H9 (cell line): ENCODE data around the gene PPAN. TPM values are rescaled to one million over a fixed set of nuclear protein-coding genes. Genes with fewer than 3 reads are reported as not detected.

Experiments used
- DNase-seq: peaks from one replicate; pipeline ENCODE4 v3.0.0-alpha.2; 2017
- H2AFZ ChIP-seq: one replicate; pipeline ENCODE4 v1.6.1; 2013; ENCODE audit warnings: mild to moderate bottlenecking, low read length, control low read depth, moderate library complexity
- H2AK5ac ChIP-seq: 2 replicates; pipeline ENCODE4 v1.6.1; 2013; ENCODE audit warnings: low read length, control low read depth, mixed read lengths; ENCODE audit not compliant: insufficient read length
- H2BK120ac ChIP-seq: one replicate; pipeline ENCODE4 v1.6.1; 2013; ENCODE audit warnings: low read depth, mild to moderate bottlenecking, low read length, control low read depth, inconsistent platforms; ENCODE audit not compliant: poor library complexity, severe bottlenecking
- H2BK12ac ChIP-seq: 2 replicates; pipeline ENCODE4 v1.6.1; 2013; ENCODE audit warnings: low read length, control low read depth, mixed read lengths, low read depth; ENCODE audit not compliant: insufficient read length
- H2BK15ac ChIP-seq: 2 replicates; pipeline ENCODE4 v1.6.1; 2013; ENCODE audit warnings: low read depth, low read length, control low read depth
- H2BK20ac ChIP-seq: one replicate; pipeline ENCODE4 v1.6.1; 2013; ENCODE audit warnings: low read depth, mild to moderate bottlenecking, low read length, control low read depth, inconsistent platforms; ENCODE audit not compliant: poor library complexity, severe bottlenecking
- H2BK5ac ChIP-seq: 2 replicates; pipeline ENCODE4 v1.6.1; 2013; ENCODE audit warnings: low read length, control low read depth, mixed read lengths; ENCODE audit not compliant: insufficient read length
- H3K14ac ChIP-seq: 2 replicates; pipeline ENCODE4 v1.6.1; 2013; ENCODE audit warnings: low read length, control low read depth; ENCODE audit not compliant: insufficient read depth
- H3K18ac ChIP-seq: 2 replicates; pipeline ENCODE4 v1.6.1; 2013; ENCODE audit warnings: low read depth, mild to moderate bottlenecking, mixed read lengths, low read length, control low read depth; ENCODE audit not compliant: insufficient read length
- H3K23ac ChIP-seq: 2 replicates; pipeline ENCODE4 v1.6.1; 2013; ENCODE audit warnings: low read length, control low read depth, mixed read lengths, low read depth; ENCODE audit not compliant: insufficient read length
- H3K23me2 ChIP-seq: 2 replicates; pipeline ENCODE4 v1.6.1; 2013; ENCODE audit warnings: low read depth, mild to moderate bottlenecking, mixed read lengths, low read length, control low read depth; ENCODE audit not compliant: insufficient read length, poor library complexity, severe bottlenecking
- H3K27ac ChIP-seq: 2 replicates; pipeline ENCODE4 v1.5.1; 2013; ENCODE audit warnings: low read length, control low read depth, mixed read lengths, low read depth; ENCODE audit not compliant: insufficient read length
- H3K27me3 ChIP-seq: 2 replicates; pipeline ENCODE4 v1.6.1; 2013; ENCODE audit warnings: low read length, control low read depth, inconsistent platforms; ENCODE audit not compliant: insufficient read depth
- H3K4ac ChIP-seq: 2 replicates; pipeline ENCODE4 v1.6.1; 2013; ENCODE audit warnings: low read depth, mild to moderate bottlenecking, control low read depth, inconsistent platforms, low read length, moderate library complexity
- H3K4me1 ChIP-seq: 2 replicates; pipeline ENCODE4 v1.6.1; 2013; ENCODE audit warnings: low read length, control low read depth, inconsistent platforms; ENCODE audit not compliant: insufficient read depth
- H3K4me2 ChIP-seq: 2 replicates; pipeline ENCODE4 v1.6.1; 2013; ENCODE audit warnings: low read length, control low read depth, mixed read lengths; ENCODE audit not compliant: insufficient read length, insufficient read depth
- H3K56ac ChIP-seq: 2 replicates; pipeline ENCODE4 v1.6.1; 2013; ENCODE audit warnings: low read depth, mild to moderate bottlenecking, mixed read lengths, low read length, control low read depth; ENCODE audit not compliant: insufficient read length
- H3K79me1 ChIP-seq: 2 replicates; pipeline ENCODE4 v1.6.1; 2013; ENCODE audit warnings: low read depth, mild to moderate bottlenecking, moderate library complexity, low read length, control low read depth, inconsistent platforms; ENCODE audit not compliant: insufficient read depth, poor library complexity, severe bottlenecking
- H3K79me2 ChIP-seq: 2 replicates; pipeline ENCODE4 v1.6.1; 2013; ENCODE audit warnings: low read length, control low read depth, inconsistent platforms; ENCODE audit not compliant: insufficient read depth
- H3K9ac ChIP-seq: 2 replicates; pipeline ENCODE4 v1.6.1; 2013; ENCODE audit warnings: low read length, control low read depth, mixed read lengths; ENCODE audit not compliant: insufficient read length; ENCODE audit errors: extremely low read depth
- H3K9me3 ChIP-seq: one replicate; pipeline ENCODE4 v1.6.1; 2013; ENCODE audit warnings: low read depth, low read length, inconsistent platforms; ENCODE audit not compliant: control insufficient read depth
- H3T11ph ChIP-seq: one replicate; pipeline ENCODE4 v1.6.1; 2013; ENCODE audit warnings: mild to moderate bottlenecking, low read length, control low read depth, inconsistent platforms
- H4K20me1 ChIP-seq: one replicate; pipeline ENCODE4 v1.6.1; 2013; ENCODE audit not compliant: control insufficient read depth, insufficient read length, insufficient read depth
- H4K5ac ChIP-seq: 2 replicates; pipeline ENCODE4 v1.6.1; 2013; ENCODE audit warnings: low read depth, mild to moderate bottlenecking, mixed read lengths, low read length, control low read depth; ENCODE audit not compliant: insufficient read length
- H4K8ac ChIP-seq: replicated peaks from 2 replicates; pipeline ENCODE4 v1.6.1; 2013; ENCODE audit warnings: low read length, control low read depth, mixed read lengths, low read depth; ENCODE audit not compliant: insufficient read length
- H4K91ac ChIP-seq: 2 replicates; pipeline ENCODE4 v1.6.1; 2013; ENCODE audit warnings: low read depth, mild to moderate bottlenecking, moderate library complexity, mixed read lengths, low read length, control low read depth; ENCODE audit not compliant: insufficient read length
- H3K27ac Mint-ChIP-seq, 3 experiments: 2 replicates in 2 of 3; 3 replicates in 1 of 3; pipeline ENCODE4 v1.8.0; 2020 to 2021; ENCODE audit warnings: mixed read lengths in 3 of 3, mild to moderate bottlenecking in 1 of 3, moderate library complexity in 1 of 3
- H3K27me3 Mint-ChIP-seq: 2 replicates; pipeline ENCODE4 v1.8.0; 2021; ENCODE audit warnings: low read depth, mild to moderate bottlenecking, moderate library complexity, mixed read lengths
- H3K36me3 Mint-ChIP-seq, 3 experiments: 2 replicates in 2 of 3; 3 replicates in 1 of 3; pipeline ENCODE4 v1.8.0; 2020 to 2021; ENCODE audit warnings: low read depth in 3 of 3, mixed read lengths in 3 of 3; ENCODE audit not compliant: insufficient read depth in 1 of 3
- H3K4me1 Mint-ChIP-seq, 2 experiments: 2 replicates each; pipeline ENCODE4 v1.8.0; 2020; ENCODE audit warnings: mixed read lengths in 2 of 2
- H3K4me3 Mint-ChIP-seq, 2 experiments: 2 replicates in 1 of 2; 3 replicates in 1 of 2; pipeline ENCODE4 v1.8.0; 2020 to 2021; ENCODE audit warnings: mild to moderate bottlenecking in 2 of 2, mixed read lengths in 2 of 2, moderate library complexity in 1 of 2
- H3K9me3 Mint-ChIP-seq, 2 experiments: 2 replicates in 1 of 2; 3 replicates in 1 of 2; pipeline ENCODE4 v1.8.0; 2020; ENCODE audit warnings: mild to moderate bottlenecking in 2 of 2, mixed read lengths in 2 of 2, moderate library complexity in 1 of 2
- CTCF ChIP-seq: fragments of 200-600 bp; sonication (generic); conservative IDR thresholded peaks from 3 replicates; pipeline ENCODE4 v1.8.0; 2021; ENCODE audit warnings: antibody characterized with exemption, mild to moderate bottlenecking
- WGBS: extraction: QIAGEN DNeasy Blood & Tissue Kit; methylation state at CpG from one replicate; pipeline ENCODE4 v1.1.7; 2013; ENCODE audit warnings: missing lambda C conversion rate, low lambda C conversion rate, mixed read lengths; ENCODE audit not compliant: insufficient read length; ENCODE audit errors: extremely low coverage; 5-methylcytosine and 5-hydroxymethylcytosine counted together
- total RNA-seq: library from RNA; stranded (reverse); gene quantifications from 2 replicates; pipeline ENCODE4 v1.2.1, GENCODE V29; 2021

PPAN gene
- total RNA-seq, 1 experiment from 2014 or later: 157 TPM

- H3K23me2 ChIP-seq: no peaks in the 10 kb centered on the region
- no peak overlapping the region for H2BK15ac ChIP-seq
- WGBS: no CpG with 5 or more reads among the region's 27 CpGs
- Mint-ChIP-seq H3K9me3 (no peaks in the 10 kb centered on the region), H3K36me3 (peaks cover 35 to 97% (median 71%) of the 10 kb centered on the region in 3 experiments; a peak in 6 of 7 replicates), H3K27ac (no peak overlapping the region), H3K4me3 (no peak overlapping the region), H3K4me1 (no peaks in the 10 kb centered on the region), H3K27me3 (no peaks in the 10 kb centered on the region; the same call in 1 of the 2 replicates)
- no peak overlapping the region for H3K18ac ChIP-seq
- H3K14ac ChIP-seq: no peak overlapping the region; the same call in 1 of the 2 replicates
- no peak overlapping the region for H4K5ac ChIP-seq
- H3K27ac ChIP-seq: no peak overlapping the region
- no peaks in the 10 kb centered on the region for H4K20me1 ChIP-seq
- TF ChIP-seq CTCF: no peak
- no peak overlapping the region for H3T11ph ChIP-seq
- H3K9ac ChIP-seq: no peak overlapping the region
- H2BK120ac ChIP-seq: no peak overlapping the region
- H2BK12ac ChIP-seq: no peak overlapping the region
- H2BK20ac ChIP-seq: no peak overlapping the region
- H4K8ac ChIP-seq: no peak overlapping the region
- no peaks in the 10 kb centered on the region for H3K79me1 ChIP-seq
- H2BK5ac ChIP-seq: no peak overlapping the region
- H3K4me2 ChIP-seq: no peak overlapping the region
- no peak for DNase-seq
- no peaks in the 10 kb centered on the region for H3K9me3 ChIP-seq
- H4K91ac ChIP-seq: no peak overlapping the region
- no peak overlapping the region for H3K56ac ChIP-seq
- no peak overlapping the region for H3K4ac ChIP-seq
- 0 out of 2 replicates have a peak, but pooled peaks cover 2% of the 10 kb centered on the region for H3K79me2 ChIP-seq
- no peaks in the 10 kb centered on the region for H3K4me1 ChIP-seq
- no peak overlapping the region for H3K23ac ChIP-seq
- no peak overlapping the region for H2AK5ac ChIP-seq
- H3K27me3 ChIP-seq: no peaks in the 10 kb centered on the region
- no peak overlapping the region for H2AFZ ChIP-seq
Observed at GRCh38 chr19:10138879-10139795, 33.0 kb downstream of the PPAN start.
